IPS-11a (cell line): ENCODE measurements around the gene CBFA2T2.

Experiments used
- H3K4me3 ChIP-seq: one replicate; pipeline ENCODE4 v1.5.1; 2013; ENCODE audit warnings: low read depth, low read length, control low read depth

Gene CBFA2T2

DNA sequence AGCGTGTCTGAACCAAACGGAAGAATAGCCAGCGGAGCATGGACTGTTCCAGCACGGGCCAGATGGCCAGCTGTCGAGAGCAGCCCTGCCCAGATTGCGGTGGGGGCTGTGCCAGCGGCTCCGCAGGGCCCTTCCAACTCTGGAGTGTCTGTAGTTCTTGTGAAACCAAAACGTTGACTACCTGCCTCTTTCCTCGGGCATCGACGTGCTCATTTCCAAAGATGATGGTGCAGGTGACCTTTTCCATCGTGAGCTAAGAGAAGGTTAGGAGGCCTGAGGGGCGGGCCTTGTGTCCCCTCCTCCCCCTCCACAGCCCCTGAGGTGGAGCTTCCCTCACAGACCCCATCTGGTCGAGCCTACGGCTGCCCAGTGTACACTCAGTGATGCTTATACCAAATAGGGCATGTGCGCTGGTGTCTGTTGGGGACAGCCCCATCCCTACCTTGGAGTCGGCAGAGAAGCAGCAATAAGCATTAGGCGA is 159.3 kb downstream of the CBFA2T2 start:
- H3K4me3 ChIP-seq, result no peak overlapping the region

DNA sequence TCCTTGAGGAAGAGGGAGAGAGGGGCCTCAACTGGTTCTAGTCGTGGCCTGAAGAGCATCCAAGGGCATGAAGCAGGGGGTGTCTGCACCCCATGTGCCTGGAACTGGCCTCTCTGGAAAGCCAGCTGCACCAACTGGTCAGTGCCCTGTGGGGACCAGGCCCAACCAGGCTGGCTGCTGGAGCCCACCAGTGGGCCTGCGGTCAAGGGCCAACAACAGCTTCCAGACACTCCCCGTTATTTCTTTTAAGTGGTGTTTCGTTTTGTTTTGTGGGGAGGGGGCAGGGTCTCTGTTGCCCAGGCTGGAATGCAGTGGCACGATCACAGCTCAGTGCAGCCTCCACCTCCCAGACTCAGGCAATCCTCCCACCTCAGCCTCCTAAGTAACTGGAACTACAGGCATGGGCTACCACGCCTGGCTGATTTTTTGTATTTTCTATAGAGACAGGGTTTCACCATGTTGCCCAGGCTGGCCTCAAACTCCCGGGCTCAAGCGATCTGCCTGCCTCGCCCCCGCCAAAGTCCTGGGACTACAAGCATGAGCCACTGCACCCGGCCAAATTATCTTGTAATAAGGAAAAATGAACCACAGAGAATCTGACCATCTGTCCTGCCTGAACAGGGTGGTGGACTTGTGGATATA is 160.3 kb downstream of the CBFA2T2 start:
- no peak overlapping the region for H3K4me3 ChIP-seq

DNA sequence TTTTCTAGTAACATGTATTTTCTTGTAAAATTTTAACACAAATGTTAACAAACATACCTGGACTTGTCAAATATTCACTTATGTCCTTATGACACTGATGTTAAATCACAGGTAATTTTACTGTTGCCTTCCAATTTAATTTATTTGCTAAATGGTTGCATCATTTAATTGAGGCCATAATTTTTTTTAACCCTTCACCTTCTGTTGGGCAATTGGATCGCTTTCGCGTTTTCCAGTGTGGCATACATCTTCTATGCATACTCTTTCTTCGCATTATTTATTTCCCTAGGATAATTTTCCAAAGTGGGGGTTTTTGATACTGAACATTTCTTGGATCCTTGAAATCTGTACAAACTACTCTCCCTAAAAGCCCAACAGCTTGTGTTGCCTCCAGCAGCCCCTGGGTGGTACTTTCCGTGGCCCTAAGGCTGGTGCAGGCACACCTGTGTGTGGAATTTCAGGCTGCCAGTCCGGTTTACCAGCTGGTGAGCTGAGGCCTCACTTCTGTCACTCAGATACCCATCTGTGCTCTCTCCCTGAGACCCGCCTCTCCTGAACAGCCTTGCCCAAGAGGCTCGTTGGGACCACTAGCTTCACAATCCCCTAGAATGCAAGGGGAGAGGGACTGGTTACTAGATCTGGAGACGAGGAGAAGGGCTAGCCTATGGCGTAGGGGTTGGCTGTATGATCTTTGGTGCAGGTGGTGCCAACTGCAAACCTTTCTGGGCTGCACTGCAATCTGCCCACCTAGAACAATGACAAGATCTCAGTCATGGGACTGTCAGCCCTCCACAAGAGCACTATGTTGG is 161.1 kb downstream of the CBFA2T2 start:
- H3K4me3 ChIP-seq, result no peak overlapping the region

DNA sequence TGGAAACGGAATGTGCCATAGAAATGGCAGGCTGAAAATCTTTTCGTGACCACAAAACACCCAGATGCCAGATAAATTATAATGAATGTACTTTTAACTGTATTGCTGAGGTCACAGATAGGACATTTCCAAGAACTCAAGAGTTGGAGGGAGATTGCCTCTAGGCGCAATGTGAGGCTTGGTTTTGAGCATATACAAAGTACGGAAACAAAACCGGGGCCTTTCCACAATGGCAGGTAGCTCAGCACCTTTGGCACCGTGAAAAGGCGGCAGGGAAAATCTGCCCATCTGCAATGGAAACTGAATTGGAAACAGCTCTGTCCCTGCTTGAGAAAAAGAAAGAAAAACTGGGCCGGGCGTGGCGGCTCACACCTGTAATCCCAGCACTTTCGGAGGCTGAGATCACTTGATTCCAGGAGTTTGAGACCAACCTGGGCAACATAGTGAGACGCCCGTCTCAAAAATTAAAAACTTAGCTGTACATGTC is 161.7 kb downstream of the CBFA2T2 start:
- no peak overlapping the region for H3K4me3 ChIP-seq

DNA sequence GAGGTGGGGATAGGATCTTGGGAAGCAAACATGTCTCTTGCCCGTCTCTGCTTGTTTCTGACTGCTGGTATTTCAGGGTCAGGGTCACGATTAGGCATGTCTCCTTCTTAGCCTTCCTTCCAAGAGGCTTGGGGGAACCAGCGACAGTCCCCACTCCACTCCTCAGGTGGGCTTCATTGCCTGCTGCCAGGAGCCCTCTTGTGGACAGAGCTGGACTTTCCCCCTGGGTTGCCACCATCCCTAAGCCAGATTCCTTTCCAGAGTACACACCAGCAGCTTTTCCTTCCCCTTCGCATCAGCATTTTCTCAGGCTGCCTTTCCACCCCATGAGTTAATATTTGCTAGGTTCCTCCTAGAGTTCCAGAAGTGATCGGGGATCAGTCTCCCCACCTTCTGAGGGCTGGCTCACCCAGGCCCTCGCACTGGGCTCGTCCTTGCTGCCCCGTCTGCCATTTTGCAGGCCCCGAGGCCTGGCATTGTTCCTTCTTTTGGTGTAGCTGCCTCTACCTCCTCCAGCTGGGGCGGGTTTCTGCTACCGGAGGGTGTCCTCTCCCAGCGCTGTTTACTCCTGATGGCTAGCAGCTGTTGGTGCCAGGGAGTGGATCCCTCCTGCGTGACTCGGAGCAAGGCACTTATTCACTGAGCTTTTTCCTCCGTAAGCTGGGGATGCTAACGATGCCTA is 163.5 kb downstream of the CBFA2T2 start:
- H3K4me3 ChIP-seq, result no peak overlapping the region

DNA sequence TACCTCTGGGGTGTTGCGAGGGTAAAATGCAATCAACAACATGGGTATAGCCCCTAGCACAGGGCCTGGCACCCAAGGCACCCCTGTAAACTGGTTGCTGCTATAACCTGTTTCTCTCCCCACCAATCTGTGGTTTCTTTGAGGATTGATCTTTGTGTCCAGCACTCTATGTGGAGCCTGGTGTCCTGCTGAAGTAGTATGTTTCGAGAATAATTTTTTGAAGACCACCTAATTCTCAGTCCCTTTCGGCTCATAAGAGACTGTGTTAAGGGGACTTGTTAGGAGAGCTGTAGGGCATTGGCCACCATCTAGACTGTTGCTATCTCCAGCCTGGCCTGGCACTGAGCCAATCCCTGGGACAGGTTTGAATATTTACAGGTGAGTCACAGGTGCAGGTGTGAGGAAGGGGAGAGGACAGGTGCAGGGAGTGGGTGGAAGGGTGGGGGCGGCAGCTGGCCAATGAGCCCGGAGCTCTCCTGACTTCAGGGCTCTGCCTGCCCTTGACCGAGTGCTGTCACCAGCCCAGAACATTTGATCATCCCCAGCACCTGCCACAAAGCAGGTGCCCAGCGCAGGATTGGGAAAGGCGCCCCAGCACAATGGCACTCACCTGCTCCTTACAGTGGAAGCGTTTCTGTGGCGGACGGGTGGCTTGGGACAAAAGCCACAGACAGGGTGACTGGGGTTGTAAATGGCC is 164.2 kb downstream of the CBFA2T2 start:
- no peak overlapping the region for H3K4me3 ChIP-seq

DNA sequence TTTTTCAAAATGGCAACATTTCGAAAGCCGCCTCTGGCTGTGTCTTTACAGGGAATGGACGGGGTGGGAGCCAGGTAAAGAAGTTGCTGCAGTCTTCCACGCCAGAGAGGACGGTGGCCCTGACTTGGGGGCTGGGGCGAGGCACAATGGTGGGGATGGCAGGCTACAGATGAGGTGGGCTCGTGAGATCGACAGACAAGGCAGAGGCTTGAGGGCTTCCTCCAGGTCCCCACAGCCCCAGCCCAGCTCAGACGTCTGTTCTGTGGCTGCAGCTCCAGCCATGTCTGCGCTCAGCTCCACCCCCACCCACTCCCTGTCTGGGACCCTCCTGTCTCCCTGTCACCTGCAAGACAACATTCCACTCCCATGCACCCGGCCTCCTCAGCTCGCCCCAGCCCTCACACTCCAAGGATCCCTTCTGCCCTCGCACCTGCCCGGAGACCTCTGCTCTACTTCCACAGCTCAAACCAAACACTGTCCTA is 164.8 kb downstream of the CBFA2T2 start:
- no peak overlapping the region for H3K4me3 ChIP-seq

DNA sequence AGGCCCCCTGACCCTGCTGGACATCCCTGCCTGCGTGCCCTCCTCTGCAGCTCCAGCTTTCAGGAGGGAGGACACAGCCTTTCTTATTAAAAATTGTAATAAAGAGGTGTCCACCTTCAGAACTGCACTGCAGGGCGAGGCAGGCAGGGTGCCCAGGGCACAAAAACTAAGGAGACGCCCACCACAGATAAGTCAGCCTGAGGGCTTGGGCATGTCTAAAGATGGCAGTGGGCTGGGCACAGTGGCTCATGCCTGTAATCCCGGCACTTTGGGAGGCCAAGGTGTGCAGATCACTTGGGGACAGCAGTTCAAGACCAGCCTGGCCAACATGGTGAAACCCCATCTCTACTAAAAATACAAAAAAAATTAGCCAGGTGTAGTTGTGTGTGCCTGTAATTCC is 165.3 kb downstream of the CBFA2T2 start:
- no peak overlapping the region for H3K4me3 ChIP-seq

DNA sequence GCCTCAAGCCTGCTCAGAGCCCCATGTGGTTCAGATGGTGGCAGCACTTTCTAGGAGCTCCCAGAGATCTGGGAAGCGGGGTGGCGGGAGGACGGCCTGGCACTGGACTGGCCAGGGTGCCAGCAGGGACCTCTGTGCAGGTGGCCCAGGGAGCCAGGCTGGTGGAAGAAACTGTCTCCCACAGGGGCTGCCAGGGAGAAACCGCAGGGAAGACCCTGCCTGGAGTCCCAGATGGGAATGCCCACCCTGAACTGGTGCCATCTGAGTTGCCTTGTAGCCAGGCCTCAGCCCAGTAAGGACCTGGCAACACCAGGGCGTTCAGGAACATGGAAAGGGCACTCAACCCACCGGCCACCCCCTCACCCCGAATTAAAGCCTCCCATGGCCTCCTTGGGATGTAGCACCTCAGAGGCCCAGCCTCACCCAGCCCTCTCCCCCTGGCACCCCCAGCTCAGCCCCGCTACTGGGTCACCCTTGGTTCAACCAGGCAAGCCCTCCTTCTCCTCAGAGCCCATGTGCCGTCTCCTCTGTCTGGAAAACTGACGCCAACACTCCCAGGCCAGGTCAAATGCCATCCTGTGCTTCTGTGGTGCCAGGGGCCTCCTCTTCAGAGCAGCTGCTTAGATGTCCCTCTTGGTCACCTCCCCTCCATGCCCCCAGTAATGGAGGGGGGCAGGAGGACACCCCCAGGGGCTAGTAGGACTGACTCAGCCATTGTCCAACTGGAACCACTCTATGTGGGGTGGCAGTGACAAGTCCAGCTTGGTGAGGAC is 166.3 kb downstream of the CBFA2T2 start:
- H3K4me3 ChIP-seq, result no peak overlapping the region

DNA sequence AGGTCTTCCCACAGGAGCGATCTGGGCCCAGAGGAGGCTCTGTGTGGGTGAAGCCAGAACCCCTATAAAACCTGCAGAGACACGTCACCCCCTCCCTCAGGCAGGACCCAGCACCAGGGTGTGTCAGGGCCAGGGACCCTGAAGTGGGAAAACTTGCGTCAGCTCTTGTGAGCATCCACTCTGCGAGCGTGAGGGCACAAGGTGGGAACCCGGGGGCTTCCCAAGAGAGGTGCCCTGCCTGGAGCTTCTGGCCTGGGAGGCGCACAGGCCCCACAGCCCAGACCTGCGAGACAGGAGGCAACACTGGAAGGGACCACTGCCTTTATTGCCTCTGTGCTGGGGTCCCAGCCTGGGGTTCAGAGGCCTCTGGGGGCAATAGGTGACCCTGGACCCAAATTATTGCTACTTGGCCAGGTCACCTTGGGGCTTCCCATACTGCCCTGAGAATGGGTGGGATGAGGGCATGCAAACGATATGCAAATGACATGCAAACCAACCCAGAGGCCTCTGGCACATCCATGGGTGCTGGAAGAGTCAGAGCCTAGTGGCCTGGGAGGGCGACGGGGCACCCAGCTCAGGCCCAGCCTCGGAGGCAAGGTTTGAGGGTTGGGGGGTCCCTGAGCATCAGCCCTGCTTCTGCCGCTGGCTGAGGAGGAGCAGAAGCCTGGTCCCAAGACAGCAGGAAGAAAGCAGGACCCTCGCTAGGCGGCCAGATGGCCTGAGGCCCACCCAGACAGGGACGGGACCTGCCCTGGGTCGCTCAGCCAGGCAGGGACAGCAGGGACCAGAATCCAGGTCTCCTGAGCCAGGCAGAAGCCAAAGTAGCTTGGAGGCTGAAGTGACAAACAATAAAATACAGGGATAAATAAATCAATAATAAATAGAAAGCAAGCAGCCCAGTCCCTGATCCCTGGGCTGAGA is 167.1 kb downstream of the CBFA2T2 start:
- H3K4me3 ChIP-seq, result no peak overlapping the region

DNA sequence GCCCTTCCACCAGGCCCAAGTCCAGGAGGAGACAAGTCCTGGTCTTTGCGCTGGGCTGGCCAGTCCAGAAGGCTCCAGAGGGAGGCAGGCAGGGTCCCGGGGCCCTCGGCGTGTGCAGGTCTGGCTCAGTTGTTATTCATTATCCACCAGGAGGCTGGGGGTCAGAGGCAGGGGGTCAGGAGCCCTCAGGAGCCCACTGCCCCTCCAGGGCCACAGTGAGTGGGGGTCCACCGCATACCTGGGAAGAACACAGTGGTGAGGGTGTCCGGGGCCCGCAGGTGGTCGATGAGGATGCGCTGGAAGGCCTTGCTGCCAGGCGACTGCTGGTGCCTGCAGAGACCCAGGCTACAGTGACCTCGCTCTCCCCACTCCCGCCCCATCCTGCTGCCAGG is 167.8 kb downstream of the CBFA2T2 start:
- no peak overlapping the region for H3K4me3 ChIP-seq

DNA sequence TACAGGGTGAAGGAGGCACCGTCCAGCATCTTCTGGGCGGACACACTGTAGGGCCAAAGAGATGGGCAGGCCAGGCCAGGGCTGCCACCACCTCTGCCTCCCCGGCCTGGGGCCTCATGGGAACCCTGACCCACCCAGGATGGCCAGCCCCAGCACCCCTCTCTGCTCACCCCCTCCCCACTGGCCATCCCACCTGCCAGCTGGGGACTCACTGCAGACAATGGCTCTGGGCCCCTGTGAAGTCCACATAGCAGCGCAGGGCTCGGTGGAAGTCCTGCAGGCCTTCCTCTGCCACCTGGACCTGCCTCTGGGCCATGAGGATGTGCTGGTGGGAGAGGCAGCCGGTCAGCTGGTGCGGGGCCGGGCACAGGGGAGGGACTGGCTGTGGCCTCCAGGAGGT is 168.6 kb downstream of the CBFA2T2 start:
- no peak overlapping the region for H3K4me3 ChIP-seq

DNA sequence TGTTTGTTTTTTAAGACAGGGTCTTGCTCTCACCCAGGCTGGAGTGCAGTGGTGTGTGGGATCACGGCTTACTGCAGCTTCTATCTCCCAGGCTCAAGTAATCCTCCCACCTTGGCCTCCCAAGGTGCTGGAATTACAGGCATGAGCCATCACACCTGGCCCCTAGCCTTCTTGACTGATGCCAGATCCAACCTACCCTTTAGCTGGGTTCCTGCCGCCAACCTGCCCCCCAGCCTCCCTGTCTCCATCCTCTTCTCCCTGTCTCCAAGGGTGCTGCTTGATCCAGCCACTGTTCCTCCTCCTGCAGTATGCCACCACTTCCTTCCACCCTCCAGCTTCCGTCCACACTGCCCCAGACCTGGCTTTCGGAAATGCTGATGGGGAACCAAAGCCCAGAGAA is 169.0 kb downstream of the CBFA2T2 start:
- H3K4me3 ChIP-seq, result no peak overlapping the region

DNA sequence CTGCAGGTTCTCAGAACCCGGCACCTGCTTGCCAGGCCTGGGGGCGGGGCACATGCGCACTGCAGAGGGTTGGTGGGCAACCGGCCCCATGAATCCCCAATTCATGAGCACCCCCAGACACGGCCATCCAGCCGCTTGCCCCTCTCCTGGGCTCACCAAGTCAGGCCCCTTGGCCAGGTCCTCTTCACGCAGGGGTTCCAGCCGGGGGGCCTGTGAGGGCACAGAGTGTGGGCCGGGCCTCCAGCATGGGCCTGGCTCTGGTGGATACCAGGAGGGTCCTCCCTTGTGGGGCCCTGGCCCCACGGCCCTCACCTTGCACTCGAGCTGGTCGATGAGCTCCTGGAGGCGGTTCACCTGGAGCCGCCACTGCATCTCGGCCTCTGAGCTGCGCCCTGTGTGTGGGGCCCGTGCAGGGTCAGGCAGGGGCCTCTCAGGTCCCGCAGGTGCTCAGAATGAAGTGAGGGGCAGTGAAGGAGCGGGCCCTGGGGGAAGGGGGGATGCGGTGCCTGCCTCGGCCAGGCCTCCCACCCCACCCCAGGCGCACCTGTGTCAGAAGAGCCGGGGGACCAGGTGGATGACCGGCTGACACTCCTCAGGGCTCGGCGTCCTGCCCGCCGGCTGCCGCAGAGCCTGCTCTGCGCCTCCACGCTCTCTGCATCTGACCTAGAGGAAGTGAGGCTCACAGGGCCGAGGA is 169.6 kb downstream of the CBFA2T2 start:
- no peak overlapping the region for H3K4me3 ChIP-seq

DNA sequence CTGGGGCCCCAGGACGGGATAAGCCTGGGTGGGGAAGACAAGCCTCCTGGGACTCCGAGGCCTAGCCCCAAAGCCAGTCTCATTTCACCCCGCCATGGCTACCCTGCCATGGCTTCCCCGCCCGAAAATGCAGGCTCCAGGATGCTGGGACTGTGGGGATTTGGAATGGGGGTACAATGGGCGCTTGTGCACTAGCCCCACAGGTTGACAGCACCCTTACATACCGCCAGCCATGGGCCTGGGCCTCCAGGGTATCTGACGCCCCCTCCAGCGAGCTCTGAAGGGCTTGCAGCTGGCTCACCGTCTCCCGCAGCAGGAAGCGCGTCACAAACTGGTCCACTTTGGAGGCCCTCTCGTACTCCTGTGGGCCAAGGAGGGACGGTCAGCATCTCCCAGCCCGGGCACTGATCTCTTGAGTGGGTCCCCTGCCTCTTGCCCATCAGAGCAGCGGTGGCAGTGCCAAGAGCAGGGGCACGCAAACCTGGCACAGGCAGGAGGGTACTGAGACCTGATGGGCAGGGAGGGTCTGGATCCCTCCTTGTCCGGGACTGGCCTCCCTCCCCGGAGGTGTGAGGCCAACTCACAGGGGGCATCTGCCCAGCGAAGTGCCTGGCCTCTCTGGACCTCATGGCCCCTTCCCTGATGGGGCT is 170.3 kb downstream of the CBFA2T2 start:
- no peak overlapping the region for H3K4me3 ChIP-seq

DNA sequence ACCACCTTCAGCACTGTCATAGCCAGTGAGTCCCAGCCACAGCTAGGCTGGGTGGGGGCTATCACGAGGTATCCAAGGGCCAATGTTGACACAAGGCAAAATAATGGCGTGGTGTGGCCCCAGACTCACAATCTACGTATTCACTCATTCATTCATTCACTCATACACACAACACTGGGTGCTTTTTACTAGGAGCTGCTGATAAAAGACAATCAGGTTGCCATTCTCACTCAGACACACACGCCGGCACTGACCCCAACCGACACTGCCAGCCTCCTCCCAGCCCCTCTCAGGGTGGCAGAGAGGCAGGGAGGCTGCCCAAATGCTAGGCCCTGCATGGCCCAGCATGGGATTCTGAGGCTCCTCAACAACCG is 170.8 kb downstream of the CBFA2T2 start:
- no peak overlapping the region for H3K4me3 ChIP-seq

DNA sequence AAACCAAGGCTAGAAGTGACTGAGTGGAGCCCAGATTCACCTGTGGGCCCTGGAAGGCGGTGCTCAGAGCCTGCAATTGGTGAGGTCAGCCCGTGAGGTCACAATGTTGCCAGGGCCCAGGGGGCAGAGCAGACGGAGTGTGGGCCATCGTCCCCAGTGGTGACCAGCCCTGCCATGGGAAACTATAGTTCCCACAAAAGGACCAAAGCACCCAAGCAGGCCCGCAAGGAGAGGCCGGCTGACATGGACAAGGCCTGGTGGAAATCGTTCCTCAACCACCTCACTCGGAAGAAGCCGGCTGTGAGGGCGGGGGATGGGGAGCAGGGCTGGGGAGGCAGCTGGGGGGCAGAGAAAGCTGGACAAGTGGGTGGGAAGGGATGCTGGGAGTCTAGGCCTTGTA is 172.3 kb downstream of the CBFA2T2 start, which contains the start of gene C20orf144:
Gene C20orf144, plus strand, starts transcription at position 156 of the 400 bp plus-strand sequence. Its CDS starts 19 bp downstream, at position 175.
- H3K4me3 ChIP-seq, result peak within 1 kb of the TSS; percentile 83
